KOPT-K1 (cell line): ENCODE results near the gene TMEM72.

Source experiments
- H3K27ac ChIP-seq: fragments of 200-600 bp; sonication (generic); 2 replicates; pipeline ENCODE4 v1.5.1; 2016; ENCODE audit warnings: antibody characterized with exemption, mild to moderate bottlenecking, low read depth, low read length; ENCODE audit not compliant: poor library complexity, severe bottlenecking
- H3K36me3 ChIP-seq: fragments of 200-600 bp; sonication (generic); 2 replicates; pipeline ENCODE4 v1.5.1; 2017; ENCODE audit warnings: antibody characterized with exemption, mild to moderate bottlenecking, low read length, moderate library complexity; ENCODE audit not compliant: insufficient read depth
- H3K9me3 ChIP-seq: fragments of 200-600 bp; sonication (generic); 2 replicates; pipeline ENCODE4 v1.5.1; 2017; ENCODE audit warnings: antibody characterized with exemption, low read length, mild to moderate bottlenecking; ENCODE audit not compliant: insufficient read depth, poor library complexity, severe bottlenecking

Gene TMEM72

DNA sequence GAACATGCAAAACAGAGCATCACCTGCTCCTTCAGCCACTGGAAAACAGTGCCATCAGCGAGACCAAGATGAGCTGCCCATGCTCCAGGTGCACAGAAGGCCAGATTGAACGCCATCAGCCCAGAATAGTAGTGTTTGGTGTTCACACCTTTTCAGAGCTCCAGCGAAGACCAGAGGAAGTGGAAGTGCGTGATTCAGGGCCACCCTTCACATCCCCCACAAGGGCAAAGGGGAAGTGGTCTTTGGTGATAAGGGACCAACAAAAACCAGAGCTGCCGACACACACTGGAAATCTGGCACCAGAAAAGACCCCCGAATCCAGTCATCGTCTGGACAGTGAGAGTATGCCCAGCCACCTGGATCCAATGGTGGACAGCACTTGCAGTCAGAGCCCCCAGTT, 29.5 kb upstream of the TMEM72 start:
- no peak overlapping the region for H3K27ac ChIP-seq

GRCh38 chr10:44882166-44882720, 28.9 kb upstream of the TMEM72 start:
- Histone ChIP-seq H3K36me3 (no peaks in the 10 kb centered on the region), H3K27ac (no peak overlapping the region), H3K9me3 (no peaks in the 10 kb centered on the region)

More for the DNA sequence above, 29.5 kb upstream of the TMEM72 start:
- H3K36me3 ChIP-seq = no peaks in the 10 kb centered on the region
- H3K9me3 ChIP-seq = no peaks in the 10 kb centered on the region

DNA sequence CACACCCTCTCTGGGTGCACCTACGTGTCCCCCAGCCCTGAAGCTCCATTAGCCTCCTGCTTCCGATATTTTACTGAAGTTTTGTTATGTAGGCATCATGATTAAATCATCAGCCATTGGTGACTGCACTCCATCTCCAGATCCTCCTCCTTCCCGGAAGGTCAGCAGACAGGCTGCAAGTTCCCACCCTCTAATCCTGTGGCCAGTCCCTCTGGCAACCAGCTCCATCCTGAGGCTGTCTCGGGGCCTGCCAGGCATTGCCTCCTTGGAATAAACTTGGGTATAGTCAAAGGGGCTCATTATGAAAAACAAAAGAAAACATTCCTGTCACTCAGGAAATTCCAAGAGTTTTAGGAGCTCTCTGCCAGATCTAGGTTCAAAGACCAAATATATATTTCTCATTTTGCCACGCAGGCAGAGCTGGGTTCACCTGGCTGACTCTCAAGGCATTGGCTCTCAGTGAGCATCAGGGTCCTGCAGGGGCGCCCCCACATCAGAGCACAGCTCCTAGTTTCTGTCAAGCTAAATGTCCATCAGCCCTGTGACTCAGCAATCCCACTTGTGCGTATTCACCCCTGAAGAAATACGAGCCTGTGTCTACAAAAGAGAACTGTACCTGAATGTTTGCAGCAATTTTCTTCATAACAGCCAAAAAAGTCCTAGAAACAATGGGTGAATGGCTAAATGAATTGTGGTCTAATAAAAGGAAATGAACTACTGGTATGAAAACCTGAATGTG, 27.4 kb upstream of the TMEM72 start:
- Histone ChIP-seq H3K27ac (no peak overlapping the region), H3K36me3 (no peaks in the 10 kb centered on the region), H3K9me3 (no peaks in the 10 kb centered on the region)

GRCh38 chr10:44885710-44886109, 25.4 kb upstream of the TMEM72 start:
- Histone ChIP-seq H3K36me3 (no peaks in the 10 kb centered on the region), H3K27ac (no peak overlapping the region), H3K9me3 (no peaks in the 10 kb centered on the region)

- no peaks in the 10 kb centered on the region for H3K36me3 ChIP-seq
- no peaks in the 10 kb centered on the region for H3K9me3 ChIP-seq
- no peak overlapping the region for H3K27ac ChIP-seq
These were observed 24.2 kb upstream of the TMEM72 start for GRCh38 chr10:44886966-44887365.

- H3K36me3 ChIP-seq = no peaks in the 10 kb centered on the region
- H3K9me3 ChIP-seq = no peaks in the 10 kb centered on the region
- H3K27ac ChIP-seq = no peak overlapping the region
These were observed 22.3 kb upstream of the TMEM72 start for GRCh38 chr10:44888886-44889285.

- Histone ChIP-seq H3K36me3 (no peaks in the 10 kb centered on the region), H3K9me3 (no peaks in the 10 kb centered on the region), H3K27ac (no peak overlapping the region)
These were observed 21.3 kb upstream of the TMEM72 start for GRCh38 chr10:44889834-44890233.

DNA sequence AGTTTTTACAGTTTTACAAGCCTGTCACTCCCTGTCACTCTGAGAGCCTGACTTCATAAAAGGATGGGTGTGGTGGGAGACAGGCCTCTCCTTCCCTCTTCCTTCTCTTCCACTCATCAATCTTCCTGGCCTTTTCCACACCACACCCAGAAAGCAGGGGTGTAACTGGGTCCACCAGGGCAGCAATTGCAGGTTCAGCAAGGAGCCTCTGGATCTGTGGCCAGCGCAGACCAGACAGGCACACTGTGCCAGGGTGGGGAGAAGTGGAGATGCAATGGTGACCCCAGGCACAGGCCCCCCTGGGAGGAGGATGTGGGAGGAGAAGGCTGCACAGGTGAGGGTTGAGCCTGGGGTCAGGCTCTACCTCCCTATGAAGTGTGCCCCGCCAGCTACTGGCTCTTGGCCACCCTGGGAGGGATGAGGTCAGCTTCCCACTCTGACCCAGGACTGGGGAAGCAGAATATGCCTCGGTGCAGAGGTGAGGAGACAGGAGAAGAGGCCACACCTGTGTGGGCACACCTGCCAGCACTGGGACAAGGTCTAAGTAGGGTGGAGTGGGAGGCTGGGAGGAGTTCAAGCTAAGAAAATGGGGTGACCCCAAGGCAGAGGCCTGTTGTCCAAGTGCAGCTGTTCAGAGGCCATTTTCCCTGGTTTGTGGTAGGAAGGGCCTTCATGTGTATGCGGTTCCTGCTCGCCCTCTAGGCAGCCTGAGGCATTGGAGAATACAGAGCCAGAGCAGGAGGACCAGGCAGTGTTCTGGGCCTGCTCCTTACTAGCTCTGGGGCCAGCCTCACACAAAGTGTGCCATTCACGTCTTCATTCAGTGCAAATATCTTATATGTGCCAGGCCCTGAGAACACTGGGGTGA, 20.2 kb upstream of the TMEM72 start:
- Histone ChIP-seq H3K27ac (no peak overlapping the region), H3K9me3 (no peaks in the 10 kb centered on the region)

GRCh38 chr10:44891721-44892120, 19.4 kb upstream of the TMEM72 start:
- no peak overlapping the region for H3K27ac ChIP-seq
- no peaks in the 10 kb centered on the region for H3K9me3 ChIP-seq
- no peaks in the 10 kb centered on the region for H3K36me3 ChIP-seq

More for the DNA sequence above, 20.2 kb upstream of the TMEM72 start:
- H3K36me3 ChIP-seq = no peaks in the 10 kb centered on the region

DNA sequence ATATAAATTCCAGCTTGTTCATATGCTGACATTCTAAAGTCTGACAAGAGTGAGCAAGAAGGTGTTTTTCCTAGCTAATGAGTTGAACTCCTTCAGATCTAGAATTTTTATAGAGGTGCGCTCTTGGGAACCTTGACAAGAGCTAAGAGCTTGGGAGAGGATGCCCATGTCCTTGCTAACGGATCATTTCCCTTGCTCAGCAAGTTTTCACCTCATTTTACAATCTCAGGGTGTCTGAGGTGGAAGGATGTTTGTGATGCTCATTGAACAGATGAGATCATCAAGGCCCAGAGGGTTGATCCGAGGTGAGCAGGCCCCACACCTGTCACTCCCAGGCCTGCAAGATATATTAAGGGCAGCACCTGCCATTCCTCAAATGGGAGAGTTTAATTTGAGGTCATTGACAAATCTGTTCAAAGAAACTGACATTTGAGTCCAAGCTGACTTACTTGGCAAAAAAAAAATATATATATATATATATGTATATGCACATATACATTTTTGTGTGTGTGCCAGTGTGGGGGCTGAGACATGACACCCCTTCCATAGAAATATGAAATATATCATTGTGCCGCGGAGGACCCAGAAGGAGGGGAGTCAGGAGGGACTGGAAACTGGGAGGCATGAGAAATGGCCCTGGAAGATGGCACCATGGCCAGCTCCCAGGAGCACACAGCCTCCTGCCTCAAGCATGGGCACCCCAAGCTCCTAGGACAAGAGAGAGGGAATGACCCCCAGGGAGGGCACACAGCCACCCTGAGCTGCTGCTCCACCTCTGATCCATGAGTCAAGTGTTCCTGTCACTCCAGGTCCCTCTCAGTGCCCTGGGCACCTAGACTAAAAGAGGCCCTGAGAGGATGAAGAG, 17.3 kb upstream of the TMEM72 start:
- Histone ChIP-seq H3K36me3 (no peaks in the 10 kb centered on the region), H3K9me3 (no peaks in the 10 kb centered on the region), H3K27ac (no peak overlapping the region)

- Histone ChIP-seq H3K36me3 (no peaks in the 10 kb centered on the region), H3K27ac (no peak overlapping the region), H3K9me3 (no peaks in the 10 kb centered on the region)
These were observed 16.4 kb upstream of the TMEM72 start for GRCh38 chr10:44894691-44895090.

DNA sequence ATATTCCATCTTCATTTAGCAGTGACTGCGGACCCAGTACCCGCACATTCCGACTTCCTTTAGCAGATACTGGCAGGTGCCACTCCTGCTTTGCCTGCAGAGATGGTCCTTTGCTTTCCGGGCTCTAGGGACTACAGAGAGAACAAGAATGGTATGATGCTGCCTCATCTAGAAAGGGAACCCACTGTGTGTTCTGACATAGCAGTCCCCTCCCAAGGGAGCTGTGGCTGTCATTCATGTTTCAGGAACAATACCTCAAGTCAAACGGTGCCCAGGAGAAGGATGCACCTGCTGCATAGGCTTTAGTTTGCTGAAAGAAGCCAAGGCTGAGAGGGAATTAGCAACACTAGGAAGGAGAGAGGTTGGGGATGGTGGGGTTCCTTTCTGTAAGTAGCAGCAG, 15.9 kb upstream of the TMEM72 start:
- Histone ChIP-seq H3K36me3 (no peaks in the 10 kb centered on the region), H3K27ac (no peak overlapping the region), H3K9me3 (no peaks in the 10 kb centered on the region)

GRCh38 chr10:44897049-44897448, 14.1 kb upstream of the TMEM72 start:
- no peaks in the 10 kb centered on the region for H3K9me3 ChIP-seq
- H3K27ac ChIP-seq = no peak overlapping the region
- no peaks in the 10 kb centered on the region for H3K36me3 ChIP-seq

GRCh38 chr10:44898665-44899064, 12.5 kb upstream of the TMEM72 start:
- Histone ChIP-seq H3K27ac (no peak overlapping the region), H3K36me3 (no peaks in the 10 kb centered on the region), H3K9me3 (no peaks in the 10 kb centered on the region)
